Testis (tissue), 3 donors: ENCODE results near the gene TRIM46. TPM values are rescaled to one million over a fixed set of nuclear protein-coding genes. Genes with fewer than 3 reads are reported as not detected.
A peak's percentile ranks its signal among the peaks of the same experiment; 100 is the strongest.
"Not testable (repeated sequence)": the region's sequence is repeated elsewhere in the genome, so short reads cannot be mapped to it uniquely, and the experiment has no call there.

Source experiments
- DNase-seq: peaks from one replicate; pipeline ENCODE4 v3.0.0-alpha.2; 2019
- H3K27ac ChIP-seq, 2 donors: fragments of 200-600 bp; sonication (generic); one replicate each; pipeline ENCODE4 v1.5.1; 2019
- H3K27me3 ChIP-seq: fragments of 200-600 bp; sonication (generic); one replicate; pipeline ENCODE4 v1.5.1; 2019
- H3K36me3 ChIP-seq: fragments of 200-600 bp; sonication (generic); one replicate; pipeline ENCODE4 v1.5.1; 2017; ENCODE audit warnings: low read depth; ENCODE audit errors: missing control alignments
- H3K4me1 ChIP-seq: fragments of 200-600 bp; sonication (generic); one replicate; pipeline ENCODE4 v1.5.1; 2019
- H3K4me3 ChIP-seq, 2 donors: fragments of 200-600 bp; sonication (generic); one replicate each; pipeline ENCODE4 v1.5.1; 2017 to 2019
- H3K9me3 ChIP-seq: fragments of 200-600 bp; sonication (generic); one replicate; pipeline ENCODE4 v1.5.1; 2017
- CTCF ChIP-seq, 3 experiments: fragments of 450-650 bp in 2 of 3; fragments of 200-600 bp in 1 of 3; sonication (generic) in 1 of 3; IDR thresholded peaks; one replicate each; pipeline ENCODE4 v1.5.1; 2016 to 2019; ENCODE audit warnings: antibody characterized with exemption in 3 of 3, mild to moderate bottlenecking in 2 of 3, moderate library complexity in 1 of 3
- POLR2A ChIP-seq: fragments of 450-650 bp; IDR thresholded peaks from one replicate; pipeline ENCODE4 v1.6.1; 2017; ENCODE audit warnings: antibody characterized with exemption, mild to moderate bottlenecking, moderate library complexity
- WGBS, 2 donors: methylation state at CpG; one replicate each; pipeline ENCODE4 v1.1.5; 2018; 5-methylcytosine and 5-hydroxymethylcytosine counted together
- intact Hi-C: fragments of 100-400 bp; cut with DNase I; formaldehyde crosslinking; loops from one replicate; pipeline ENCODE4 v1.15.1; 2023; ENCODE audit warnings: low total_unique reads
- polyA plus RNA-seq: library from polyadenylated mRNA; stranded (reverse); fragments of 350-450 nt; fragmentation: Illumina TruSeq; extraction: RNeasy Lipid Tissue Mini Kit (QIAGEN cat#74804); gene quantifications from one replicate; pipeline ENCODE4 v1.2.3, GENCODE V29; 2014; ENCODE audit warnings: low read depth, low replicate concordance; ENCODE audit not compliant: insufficient read depth
- total RNA-seq, 2 donors: library from RNA; depleted of rRNA; stranded (reverse); fragments of >200 nt; gene quantifications; one replicate each; pipeline ENCODE4 v1.2.3, GENCODE V29; 2016

TRIM46 gene
- total and polyA plus RNA-seq, 3 donors from 2014 or later: 3.7 to 4.0 (median 3.9) TPM

DNA sequence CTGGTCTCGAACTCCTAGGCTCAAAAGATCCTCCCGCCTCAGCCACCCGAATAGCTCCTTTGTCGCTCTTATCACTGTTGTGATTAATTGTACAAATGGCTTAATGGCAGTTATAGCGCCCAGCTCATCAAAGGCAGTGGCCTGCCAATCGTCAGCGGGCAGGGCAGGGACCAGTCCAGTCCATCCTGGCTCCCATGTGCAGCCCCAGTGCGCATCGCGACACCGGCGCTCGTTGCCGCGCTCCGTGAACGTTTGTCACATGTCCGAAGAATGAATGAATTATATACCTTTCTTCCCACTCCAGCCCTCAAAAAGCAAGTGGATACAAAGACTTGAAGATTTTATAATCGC lies 53.2 kb downstream of the TRIM46 start:
- Histone ChIP-seq H3K9me3 (no peaks in the 10 kb centered on the region), H3K4me1 (peaks cover 9% of the 10 kb centered on the region), H3K4me3 (peak overlapping the region; percentile 61 to 88), H3K27ac (peak overlapping the region; percentile 65 to 86), H3K27me3 (no peaks in the 10 kb centered on the region), H3K36me3 (no peaks in the 10 kb centered on the region)
- intact Hi-C loops: no loop called here
- WGBS, 2 donors: 0 to 1% methylated on average over 19 of the region's 19 CpGs
- peak; percentile 48 for DNase-seq
- TF ChIP-seq CTCF (IDR thresholded peaks at IDR 0.05) (no peak), POLR2A (no peak)

- H3K27me3 ChIP-seq: no peaks in the 10 kb centered on the region
- H3K4me1 ChIP-seq: peaks cover 10% of the 10 kb centered on the region
- no peak for TF ChIP-seq POLR2A
- TF ChIP-seq CTCF (IDR thresholded peaks at IDR 0.05): peak in 1 of 3 experiments; percentile 21
- H3K36me3 ChIP-seq: no peaks in the 10 kb centered on the region
- WGBS, 2 donors: 0 to 1% methylated on average over 17 to 42 of the region's 42 CpGs
- peak overlapping the region; percentile 61 to 88 for H3K4me3 ChIP-seq
- peak overlapping the region; percentile 65 to 86 for H3K27ac ChIP-seq
- peak; percentile 99 for DNase-seq
- H3K9me3 ChIP-seq: no peaks in the 10 kb centered on the region
- intact Hi-C loops: no loop called here
These were observed 53.8 kb downstream of the TRIM46 start for GRCh38 chr1:155227261-155228095.

- Histone ChIP-seq H3K4me1 (peaks cover 13% of the 10 kb centered on the region), H3K9me3 (no peaks in the 10 kb centered on the region), H3K36me3 (no peaks in the 10 kb centered on the region), H3K4me3 (peak overlapping the region; percentile 38 to 88), H3K27me3 (no peaks in the 10 kb centered on the region), H3K27ac (peak overlapping the region; percentile 52 to 81)
- intact Hi-C loops: no loop called here
- 44 to 46% methylated on average over 9 of the region's 9 CpGs for WGBS, 2 donors
- DNase-seq: no peak
- no peak for TF ChIP-seq POLR2A
- TF ChIP-seq CTCF (IDR thresholded peaks at IDR 0.05): no peak
These were observed 54.4 kb downstream of the TRIM46 start for GRCh38 chr1:155228096-155228427.

DNA sequence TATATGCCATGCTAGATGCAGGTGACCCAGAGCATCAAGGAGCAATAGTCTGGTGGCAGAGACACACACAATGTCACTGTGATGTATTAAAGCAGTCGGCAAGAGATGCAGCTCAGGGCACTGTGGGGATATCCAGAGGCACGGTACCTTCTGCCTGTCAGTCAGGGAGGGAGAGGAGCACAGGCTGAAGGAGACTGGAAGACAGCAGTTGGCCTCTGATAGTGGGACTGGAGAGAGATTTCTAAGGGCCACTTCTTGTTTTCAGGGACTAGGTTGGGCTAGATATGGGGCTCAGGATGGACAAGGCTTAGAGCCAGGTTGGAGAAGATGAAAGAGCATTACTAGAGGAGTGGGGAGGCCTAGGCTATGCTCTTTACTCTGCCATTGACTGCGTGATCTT lies 57.7 kb downstream of the TRIM46 start:
- H3K27ac ChIP-seq: not testable (repeated sequence)
- WGBS, 2 donors: 55 to 87% methylated on average over 3 of the region's 3 CpGs

DNA sequence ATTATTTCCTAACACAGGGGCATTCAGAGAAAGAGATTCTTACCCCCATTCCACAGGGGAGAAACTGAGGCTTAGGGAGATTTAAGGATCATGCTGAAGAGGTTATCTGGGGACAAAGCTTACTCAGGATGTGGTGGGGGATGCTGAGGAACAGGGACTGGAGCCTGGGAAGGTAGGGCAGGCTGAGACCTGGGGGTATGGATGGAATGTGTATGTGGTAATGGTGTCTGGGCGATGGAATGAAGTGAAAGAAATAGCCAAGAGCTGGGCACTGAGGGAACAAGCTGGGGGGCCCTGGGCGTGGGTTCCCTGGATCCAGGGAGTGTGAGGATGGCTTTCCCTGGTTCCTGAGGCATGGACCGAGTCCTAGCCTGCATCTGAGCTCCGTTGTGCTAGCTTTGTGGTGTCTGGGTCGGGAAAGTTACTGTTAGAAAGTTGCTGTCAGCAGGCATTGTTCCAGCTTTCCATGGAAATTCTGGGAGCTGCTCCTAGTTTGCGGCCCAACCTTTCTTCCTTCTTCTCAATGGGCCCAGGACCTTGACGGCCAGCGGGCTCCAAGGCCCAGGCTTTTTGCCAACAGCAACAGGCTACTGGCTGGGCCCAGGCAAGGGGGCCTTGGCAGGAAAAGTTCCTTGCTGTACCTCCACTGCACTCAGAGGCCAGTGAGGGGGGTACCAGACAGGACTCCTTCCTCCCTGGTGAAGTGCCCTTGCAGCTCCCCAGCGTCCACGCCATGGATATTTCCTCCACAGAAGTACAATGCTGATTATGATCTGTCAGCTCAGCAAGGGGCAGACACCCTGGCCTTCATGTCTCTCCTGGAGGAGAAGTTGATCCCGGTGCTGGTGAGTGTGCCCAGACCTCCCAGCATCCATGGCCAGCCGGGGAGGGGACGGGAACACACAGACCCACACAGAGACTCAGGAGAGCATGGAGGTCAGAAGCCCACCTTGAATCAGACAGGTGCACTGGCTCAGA lies 58.6 kb downstream of the TRIM46 start:
- intact Hi-C loops, H3K27me3 ChIP-seq, H3K9me3 ChIP-seq, H3K4me1 ChIP-seq, H3K36me3 ChIP-seq, H3K4me3 ChIP-seq: not testable (repeated sequence)
- 45 to 52% methylated on average over 3 to 13 of the region's 13 CpGs for WGBS, 2 donors
- peak overlapping the region in 1 of 2 donors; percentile 45 for H3K27ac ChIP-seq
- DNase-seq: peak; percentile 69

More for the DNA sequence above, 57.7 kb downstream of the TRIM46 start:
- DNase-seq, H3K36me3 ChIP-seq, H3K9me3 ChIP-seq, H3K27me3 ChIP-seq, H3K4me3 ChIP-seq, intact Hi-C loops: not testable (repeated sequence)
- peaks cover 12% of the 10 kb centered on the region for H3K4me1 ChIP-seq

DNA sequence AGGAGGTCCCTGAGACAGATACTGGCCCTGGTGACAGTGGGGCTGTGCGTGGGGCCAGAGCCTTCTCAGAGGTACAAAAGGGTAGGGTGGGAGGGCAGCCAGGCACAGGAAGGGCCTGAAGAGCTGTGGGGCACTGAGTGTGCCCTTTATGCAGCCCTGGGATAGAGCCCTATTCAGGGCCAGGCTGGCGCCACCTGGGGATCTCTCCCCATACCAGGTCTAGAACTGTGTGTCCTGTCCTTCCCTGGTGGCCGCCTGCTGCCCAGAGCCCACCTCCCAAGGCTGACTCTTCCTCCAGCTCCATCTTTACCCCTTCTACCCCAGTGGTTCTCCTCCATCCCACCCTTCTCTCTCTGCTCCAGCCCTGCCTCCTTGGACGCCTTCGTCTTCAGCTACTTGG lies 59.9 kb downstream of the TRIM46 start:
- 90% methylated on average over 2 of the region's 5 CpGs; no CpG with 5 or more reads in 1 of the 2 donors for WGBS, 2 donors
- H3K9me3 ChIP-seq, H3K36me3 ChIP-seq, intact Hi-C loops, H3K27me3 ChIP-seq, DNase-seq, H3K4me3 ChIP-seq, H3K27ac ChIP-seq, H3K4me1 ChIP-seq: not testable (repeated sequence)
